HepG2 (cell line): ENCODE data around the gene SEC61A1. TPM values are rescaled to one million over a fixed set of nuclear protein-coding genes. Genes with fewer than 3 reads are reported as not detected.

ENCODE experiments used
- AFF4 ChIP-seq: sonication (generic); formaldehyde crosslinking; IDR thresholded peaks from 2 replicates; pipeline ENCODE4 v1.4.0; 2020; ENCODE audit warnings: missing genetic modification reagents
- AGO2 ChIP-seq: fragments of 200-400 bp; formaldehyde crosslinking; optimal IDR thresholded peaks from 2 replicates; pipeline ENCODE3; 2017; ENCODE audit warnings: mild to moderate bottlenecking, low read depth, low read length, moderate library complexity
- BORCS8-MEF2B ChIP-seq: sonication (generic); formaldehyde crosslinking; IDR thresholded peaks from 2 replicates; pipeline ENCODE4 v1.8.0; 2022; ENCODE audit warnings: mild to moderate bottlenecking, missing genetic modification reagents
- CEBPG ChIP-seq: IDR thresholded peaks from 2 replicates; pipeline ENCODE4 v1.6.1; 2016
- ELF3 ChIP-seq: IDR thresholded peaks from 2 replicates; pipeline ENCODE4 v1.6.1; 2016; ENCODE audit warnings: missing genetic modification reagents, missing compliant biosample characterization
- GATA4 ChIP-seq: sonication (generic); IDR thresholded peaks from 2 replicates; pipeline ENCODE4 v1.6.1; 2016; ENCODE audit warnings: antibody characterized with exemption, low read depth, borderline replicate concordance
- HDAC1 ChIP-seq: sonication (generic); formaldehyde crosslinking; IDR thresholded peaks from 2 replicates; pipeline ENCODE4 v1.5.1; 2020; ENCODE audit warnings: mild to moderate bottlenecking, missing genetic modification reagents
- HHEX ChIP-seq: IDR thresholded peaks from 2 replicates; pipeline ENCODE4 v1.6.1; 2016; ENCODE audit warnings: control low read depth
- JUNB ChIP-seq: sonication (generic); formaldehyde crosslinking; IDR thresholded peaks from 2 replicates; pipeline ENCODE4 v1.8.0; 2022; ENCODE audit warnings: missing genetic modification reagents, mild to moderate bottlenecking, borderline replicate concordance
- MTA1 ChIP-seq: sonication (generic); formaldehyde crosslinking; IDR thresholded peaks from 2 replicates; pipeline ENCODE4 v1.4.0; 2020; ENCODE audit warnings: missing genetic modification reagents, mild to moderate bottlenecking, borderline replicate concordance
- MTF2 ChIP-seq: sonication (generic); formaldehyde crosslinking; IDR thresholded peaks from 2 replicates; pipeline ENCODE4 v1.5.0; 2020; ENCODE audit warnings: missing genetic modification reagents, borderline replicate concordance
- NONO ChIP-seq, 2 experiments: fragments of 450-650 bp in 1 of 2; sonication (generic) in 1 of 2; formaldehyde crosslinking in 1 of 2; IDR thresholded peaks in 1 of 2; conservative IDR thresholded peaks in 1 of 2; 2 replicates each; pipeline versions ENCODE4 v1.6.1 to v1.8.0; 2017 to 2022; ENCODE audit warnings: mild to moderate bottlenecking in 1 of 2, missing genetic modification reagents in 1 of 2, moderate library complexity in 1 of 2
- NR2F2 ChIP-seq: IDR thresholded peaks from 2 replicates; pipeline ENCODE4 v1.6.1; 2012; ENCODE audit warnings: low read depth, inconsistent platforms, borderline replicate concordance
- PCBP2 ChIP-seq: fragments of 200-400 bp; formaldehyde crosslinking; optimal IDR thresholded peaks from 2 replicates; pipeline ENCODE3; 2018; ENCODE audit warnings: low read length, low read depth; ENCODE audit not compliant: poor library complexity, severe bottlenecking
- RBM39 ChIP-seq: fragments of 200-400 bp; formaldehyde crosslinking; IDR thresholded peaks from one replicate; pipeline ENCODE4 v1.6.1; 2018; ENCODE audit warnings: antibody characterized with exemption, mild to moderate bottlenecking, low read depth, low read length; ENCODE audit not compliant: poor library complexity, severe bottlenecking
- SALL1 ChIP-seq: sonication (generic); formaldehyde crosslinking; IDR thresholded peaks from 2 replicates; pipeline ENCODE4 v1.8.0; 2022; ENCODE audit warnings: mild to moderate bottlenecking, missing genetic modification reagents
- SIN3B ChIP-seq: fragments of 150-350 bp; IDR thresholded peaks from 2 replicates; pipeline ENCODE4 v1.6.1; 2014; ENCODE audit warnings: low read length
- SMAD3 ChIP-seq: sonication (generic); formaldehyde crosslinking; IDR thresholded peaks from 2 replicates; pipeline ENCODE4 v1.4.0; 2020; ENCODE audit warnings: missing genetic modification reagents
- YEATS2 ChIP-seq: sonication (generic); formaldehyde crosslinking; IDR thresholded peaks from 2 replicates; pipeline ENCODE4 v1.4.0; 2020; ENCODE audit warnings: missing genetic modification reagents, borderline replicate concordance
- ZBTB42 ChIP-seq: sonication (generic); formaldehyde crosslinking; IDR thresholded peaks from 2 replicates; pipeline ENCODE4 v1.5.0; 2020; ENCODE audit warnings: mild to moderate bottlenecking, missing genetic modification reagents
- ZKSCAN8 ChIP-seq: IDR thresholded peaks from 2 replicates; pipeline ENCODE4 v1.6.1; 2016; ENCODE audit warnings: borderline replicate concordance, missing genetic modification reagents, missing compliant biosample characterization
- ZNF121 ChIP-seq: sonication (generic); formaldehyde crosslinking; IDR thresholded peaks from 2 replicates; pipeline ENCODE4 v1.5.0; 2020; ENCODE audit warnings: mild to moderate bottlenecking, missing genetic modification reagents
- ZNF20 ChIP-seq: sonication (generic); formaldehyde crosslinking; IDR thresholded peaks from 2 replicates; pipeline ENCODE4 v1.4.0; 2020; ENCODE audit warnings: mild to moderate bottlenecking, moderate library complexity, missing genetic modification reagents
- ZNF260 ChIP-seq: sonication (generic); formaldehyde crosslinking; IDR thresholded peaks from 2 replicates; pipeline ENCODE4 v1.4.0; 2020; ENCODE audit warnings: missing genetic modification reagents, low read depth, mild to moderate bottlenecking, borderline replicate concordance
- ZNF33B ChIP-seq: sonication (generic); formaldehyde crosslinking; IDR thresholded peaks from 2 replicates; pipeline ENCODE4 v1.5.1; 2020; ENCODE audit warnings: mild to moderate bottlenecking, missing genetic modification reagents
- ZNF460 ChIP-seq: sonication (generic); formaldehyde crosslinking; IDR thresholded peaks from 2 replicates; pipeline ENCODE4 v1.5.1; 2020; ENCODE audit warnings: missing genetic modification reagents, mild to moderate bottlenecking, borderline replicate concordance
- ZNF549 ChIP-seq: sonication (generic); formaldehyde crosslinking; IDR thresholded peaks from 2 replicates; pipeline ENCODE4 v1.5.0; 2020; ENCODE audit warnings: missing genetic modification reagents
- ZNF569 ChIP-seq: sonication (generic); formaldehyde crosslinking; IDR thresholded peaks from 2 replicates; pipeline ENCODE4 v1.5.0; 2020; ENCODE audit warnings: mild to moderate bottlenecking, missing genetic modification reagents, moderate library complexity, borderline replicate concordance
- ZNF749 ChIP-seq: sonication (generic); formaldehyde crosslinking; IDR thresholded peaks from 2 replicates; pipeline ENCODE4 v1.8.0; 2022; ENCODE audit warnings: mild to moderate bottlenecking, missing genetic modification reagents, moderate library complexity, borderline replicate concordance
- polyA plus RNA-seq, 8 experiments: library from polyadenylated mRNA; depleted of rRNA in 3 of 8; stranded (reverse) in 7 of 8; unstranded in 1 of 8; fragments of >200 nt; fragmentation: Illumina TruSeq in 4 of 8; extraction: Trizol in 4 of 8; gene quantifications; 2 replicates each; pipeline versions ENCODE4 v1.2.1 to v1.2.3, GENCODE V29; 2011 to 2016; ENCODE audit warnings: low read depth in 4 of 8, missing spikeins in 1 of 8, mixed read lengths in 1 of 8; ENCODE audit not compliant: insufficient read depth in 1 of 8
- total RNA-seq, 5 experiments: library from RNA; depleted of rRNA; stranded (reverse); fragments of >200 nt; fragmentation: Illumina TruSeq; extraction: Trizol; gene quantifications; 2 replicates each; pipeline ENCODE4 v1.2.3, GENCODE V29; 2016; ENCODE audit warnings: low read depth in 1 of 5

The SEC61A1 gene
- total and polyA plus RNA-seq, 2 of the 13 experiments (the other 11 are each of a cell fraction or from before 2014, with no cell fraction given): 170 to 203 TPM

GRCh38 chr3:128052595-128053351 lies 536 bp downstream of the SEC61A1 start (continued):
- TF ChIP-seq ZNF20 (CRISPR knock-in tag) (no peak), PCBP2 (no peak), ZNF460 (CRISPR knock-in tag) (no peak), SALL1 (no peak), YEATS2 (0 out of 2 replicates have a peak, but pooled peaks have one; percentile 2), SIN3B (peak; percentile 29; the same call in 1 of the 2 replicates), MTF2 (CRISPR knock-in tag) (0 out of 2 replicates have a peak, but pooled peaks have one; percentile 48), ZNF260 (no peak), MTA1 (no peak), ZKSCAN8 (no peak), ZBTB42 (CRISPR knock-in tag) (no peak), ZNF33B (CRISPR knock-in tag) (0 out of 2 replicates have a peak, but pooled peaks have one; percentile 35), CEBPG (no peak), GATA4 (no peak), HHEX (no peak), ELF3 (CRISPR knock-in tag) (0 out of 2 replicates have a peak, but pooled peaks have one; percentile 22), HDAC1 (CRISPR knock-in tag) (peak; percentile 37; the same call in 1 of the 2 replicates), AGO2 (peak; percentile 80), SMAD3 (CRISPR knock-in tag) (no peak), NR2F2 (0 out of 2 replicates have a peak, but pooled peaks have one; percentile 1), ZNF549 (CRISPR knock-in tag) (no peak), ZNF121 (CRISPR knock-in tag) (no peak), RBM39 (no peak), NONO (IDR thresholded peaks at IDR 0.05) (no peak), NONO (CRISPR knock-in tag; conservative IDR thresholded peaks at IDR 0.05) (no peak), JUNB (no peak), AFF4 (CRISPR knock-in tag) (peak; percentile 34; the same call in 1 of the 2 replicates), ZNF569 (CRISPR knock-in tag) (no peak), BORCS8-MEF2B (CRISPR knock-in tag) (no peak), ZNF749 (CRISPR knock-in tag) (no peak)
